GM11168 (cell line): ENCODE data around the gene HSPA14.
"Not testable (repeated sequence)": the region's sequence is repeated elsewhere in the genome, so short reads cannot be mapped to it uniquely, and the experiment has no call there.

Source experiments
- in situ Hi-C: fragments of 300-500 bp; cut with MboI; formaldehyde crosslinking; loops from one replicate; pipeline ENCODE4 v1.12.0; 2022; ENCODE audit warnings: low sequenced_read_pairs; ENCODE audit not compliant: unreplicated experiment

The HSPA14 gene

DNA sequence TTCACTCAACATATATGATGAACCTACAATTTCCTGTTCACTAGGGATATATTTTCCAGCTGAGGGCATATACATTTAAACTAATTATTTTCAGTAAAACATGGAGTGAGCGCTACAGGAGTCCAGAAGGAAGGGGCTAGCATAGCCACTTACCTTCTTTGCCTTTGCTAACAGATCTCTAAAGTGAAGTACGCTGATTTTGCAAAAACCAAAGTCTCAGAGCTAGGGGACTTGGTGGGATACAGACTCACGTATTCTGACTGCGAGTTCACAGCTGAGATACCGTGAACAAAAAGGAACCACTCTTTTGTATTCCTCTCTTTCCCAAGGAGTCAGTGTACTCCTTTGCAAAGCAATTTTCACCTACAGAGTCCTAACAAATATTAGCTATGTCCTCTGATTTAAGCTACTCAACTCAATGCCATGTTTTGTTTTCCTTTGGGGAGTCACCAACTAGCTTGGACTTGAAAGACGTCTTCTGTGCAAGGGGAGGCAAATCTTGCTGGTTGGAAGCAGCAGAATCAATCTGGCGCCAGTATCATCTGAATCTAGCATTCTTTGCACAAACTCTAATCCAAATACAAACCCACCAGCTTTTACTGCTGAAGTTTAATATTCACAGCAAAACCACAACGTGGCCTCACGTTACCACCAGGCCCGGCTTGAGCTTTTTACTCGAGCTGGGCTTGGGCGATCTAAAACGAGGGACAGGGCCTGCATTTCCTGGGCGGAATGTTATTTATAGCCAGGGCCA, 926 bp upstream of the HSPA14 start:
- in situ Hi-C loops, result no loop called here

DNA sequence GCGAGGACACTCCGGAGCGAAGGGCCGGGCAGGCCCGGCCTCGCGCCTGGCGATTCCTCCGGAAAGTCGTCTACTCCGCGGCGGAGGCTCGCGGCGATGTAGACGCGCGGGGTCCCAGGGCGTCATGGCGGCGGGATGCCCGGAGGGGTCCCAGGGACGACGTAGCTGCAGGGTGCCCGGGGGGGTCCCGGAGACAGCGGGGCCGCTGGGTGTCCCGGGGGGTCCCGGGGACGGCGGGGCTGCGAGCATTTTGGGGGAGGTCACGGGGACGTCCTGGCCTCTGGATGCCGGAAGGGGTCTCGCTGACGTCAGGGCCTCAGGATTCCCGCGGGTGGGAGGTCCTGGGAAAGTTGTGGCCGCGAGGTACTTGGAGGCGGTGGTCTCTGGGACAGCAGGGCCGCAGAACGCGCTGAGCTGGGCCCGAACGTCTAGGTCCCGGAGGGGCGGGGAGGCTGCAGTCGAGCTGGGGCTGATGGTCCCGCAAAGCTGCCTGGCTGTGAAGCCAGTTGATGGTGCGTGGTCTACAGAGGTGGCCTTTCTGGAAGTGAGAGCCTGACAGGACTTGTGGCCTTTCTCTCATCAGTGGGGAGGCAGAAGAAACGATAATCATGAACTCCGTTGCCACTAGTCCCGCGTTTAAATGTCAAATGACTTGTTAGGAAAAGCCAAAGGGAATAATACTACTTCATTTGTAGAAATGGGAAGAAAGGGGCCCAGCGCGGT, 637 bp downstream of the HSPA14 start:
- in situ Hi-C loops, result no loop called here

DNA sequence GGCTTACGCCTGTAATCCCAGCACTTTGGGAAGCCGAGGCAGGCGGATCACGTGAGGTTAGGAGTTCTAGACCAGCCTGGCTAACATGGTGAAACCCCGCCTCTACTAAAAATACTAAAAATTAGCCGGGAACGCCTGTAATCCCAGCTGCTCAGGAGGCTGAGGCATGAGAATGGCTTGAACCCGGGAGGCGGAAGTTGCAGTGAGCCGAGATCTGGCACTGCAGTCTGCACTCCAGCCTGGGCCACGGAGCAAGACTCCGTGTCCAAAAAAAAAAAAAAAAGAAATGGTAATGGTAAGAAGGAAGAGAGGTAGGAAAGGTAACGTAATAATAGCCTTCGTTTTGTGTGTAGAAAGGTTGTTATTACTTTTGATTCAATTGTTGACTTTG, 1.2 kb downstream of the HSPA14 start:
- in situ Hi-C loops, result no loop called here

DNA sequence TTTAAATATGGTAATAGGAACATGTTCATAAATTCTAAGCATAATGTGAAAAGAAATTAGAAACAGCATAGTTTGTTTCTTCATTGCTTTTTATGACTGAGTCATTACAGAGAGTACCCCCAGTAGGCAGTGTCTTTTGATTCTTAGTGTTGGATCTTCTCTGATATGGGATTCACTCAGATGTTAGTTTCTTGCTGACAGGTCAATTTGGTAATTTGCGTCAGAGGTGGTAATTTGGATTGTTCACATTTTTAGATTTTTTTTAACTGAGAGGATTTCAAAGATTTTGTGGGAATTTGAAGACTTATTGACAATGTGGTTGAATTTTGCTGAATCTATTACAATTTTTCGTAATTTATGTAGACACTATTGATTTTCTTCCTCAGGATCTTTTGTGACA, 2.1 kb downstream of the HSPA14 start:
- in situ Hi-C loops, result loop anchor here (10.0 kb wide), 1 partner anchor 255 kb away; the partner anchor contains the start of gene RPP38

DNA sequence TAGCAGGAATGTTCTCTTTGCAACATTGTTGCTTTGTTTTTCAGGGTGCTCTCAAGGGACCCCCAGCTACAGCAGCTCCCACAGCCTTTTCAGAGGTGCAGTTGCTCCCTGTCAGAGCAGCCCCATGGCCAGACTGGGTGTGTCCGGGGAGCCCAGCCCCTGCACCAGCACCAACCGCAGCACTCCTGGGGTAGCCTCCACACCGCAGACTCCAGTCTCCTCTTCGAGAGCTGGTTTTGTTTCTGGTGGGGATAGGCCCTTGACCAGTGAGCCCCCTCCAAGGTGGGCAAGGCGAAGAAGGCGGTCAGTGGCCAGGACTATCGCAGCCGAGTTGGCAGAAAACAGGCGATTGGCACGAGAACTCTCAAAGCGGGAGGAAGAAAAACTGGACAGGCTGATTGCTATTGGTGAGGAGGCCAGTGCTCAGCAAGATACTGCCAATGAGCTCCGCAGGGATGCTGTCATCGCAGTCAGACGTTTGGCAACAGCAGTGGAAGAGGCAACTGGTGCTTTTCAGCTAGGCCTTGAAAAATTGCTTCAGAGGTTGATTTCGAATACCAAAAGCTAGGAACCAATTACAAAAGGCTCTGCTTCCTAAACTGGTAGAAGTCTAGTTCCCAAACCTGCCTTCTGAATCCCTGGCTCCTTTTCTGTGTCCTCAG, 5.4 kb downstream of the HSPA14 start:
- in situ Hi-C loops, result loop anchor here (10.0 kb wide), 1 partner anchor 251 kb away; the partner anchor contains the start of gene RPP38

DNA sequence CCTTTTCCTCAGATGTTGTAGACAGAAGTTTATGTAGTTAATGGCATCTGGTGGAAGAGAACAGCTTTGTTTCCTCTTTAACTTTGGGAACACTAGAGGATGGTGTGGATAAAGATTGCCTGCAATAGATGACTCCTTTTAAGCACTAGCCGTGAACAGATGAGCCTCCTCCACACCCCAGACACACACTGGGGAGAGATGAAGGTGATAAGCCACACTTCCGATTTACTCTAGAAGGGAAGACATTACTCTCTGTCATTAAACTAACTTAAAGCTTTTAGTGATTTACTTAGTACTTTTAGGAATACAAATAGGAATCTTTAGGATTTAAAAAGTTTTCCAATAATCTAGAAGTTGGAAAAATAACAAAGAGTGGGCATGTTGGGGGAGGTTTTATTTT, 6.8 kb downstream of the HSPA14 start:
- in situ Hi-C loops, result loop anchor here (10.0 kb wide), 1 partner anchor 250 kb away; the partner anchor contains the start of gene RPP38

DNA sequence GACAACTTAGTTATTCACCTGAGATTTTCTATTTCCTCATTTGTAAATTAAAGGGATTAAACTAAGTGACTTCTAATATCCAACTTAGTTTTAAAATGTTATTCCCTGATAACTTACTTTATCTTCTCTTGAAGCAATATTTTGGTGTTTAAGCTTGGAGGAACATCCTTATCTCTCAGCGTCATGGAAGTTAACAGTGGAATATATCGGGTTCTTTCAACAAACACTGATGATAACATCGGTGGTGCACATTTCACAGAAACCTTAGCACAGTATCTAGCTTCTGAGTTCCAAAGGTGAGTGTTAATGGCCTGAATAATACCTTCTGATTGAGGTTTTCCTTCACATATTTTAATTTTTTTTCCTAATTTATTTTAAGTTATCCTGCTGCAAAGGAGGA, 14.1 kb downstream of the HSPA14 start:
- in situ Hi-C loops, result no loop called here

DNA sequence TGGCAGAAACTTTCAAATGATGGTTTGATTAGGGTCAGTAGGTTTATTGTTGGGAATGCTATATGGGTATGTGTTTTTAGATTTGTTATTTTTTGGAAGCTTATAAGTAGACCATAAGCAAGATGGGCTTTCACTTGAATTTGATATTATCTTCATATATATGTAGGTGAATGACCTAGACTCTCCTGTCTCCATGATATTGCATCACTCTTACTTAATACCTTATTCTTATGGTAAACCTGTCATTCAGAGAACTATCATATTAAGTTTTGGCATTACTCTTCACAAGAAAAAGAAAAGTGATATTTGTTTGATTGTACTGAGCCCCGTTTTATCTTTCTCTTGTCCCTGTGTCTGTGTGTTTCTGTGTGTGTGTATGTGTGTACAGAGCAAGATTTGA, 17.3 kb downstream of the HSPA14 start:
- in situ Hi-C loops, result no loop called here

DNA sequence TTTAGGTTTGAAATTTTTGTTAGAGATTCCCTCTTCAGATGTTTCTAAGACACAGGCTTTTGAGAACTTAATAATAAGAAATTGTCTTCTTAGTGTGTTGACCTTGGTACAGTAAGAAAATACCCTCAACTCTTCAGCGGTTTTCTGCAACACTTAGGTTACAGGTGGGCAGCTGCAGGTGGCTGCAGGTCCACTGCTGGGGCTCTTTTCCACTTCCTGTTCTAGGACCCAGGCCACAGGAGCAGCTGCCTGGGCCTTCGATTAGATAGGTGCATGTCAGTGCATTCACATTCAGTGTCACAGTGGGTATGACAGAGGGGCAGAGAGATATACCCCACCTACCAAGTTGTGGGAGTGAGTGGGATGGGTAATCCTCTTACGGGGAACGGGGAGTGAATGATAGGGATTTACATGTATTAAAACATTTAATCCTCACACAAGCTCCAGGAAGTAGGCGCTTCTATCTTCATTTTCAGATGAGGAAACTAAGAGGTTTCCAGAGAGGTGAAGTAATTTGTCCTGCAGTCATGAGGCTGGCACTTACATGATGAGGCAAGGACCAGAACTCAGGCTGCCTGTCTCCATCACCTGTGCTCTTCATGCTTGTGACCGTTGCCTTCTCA, 20.3 kb downstream of the HSPA14 start:
- in situ Hi-C loops, result no loop called here

DNA sequence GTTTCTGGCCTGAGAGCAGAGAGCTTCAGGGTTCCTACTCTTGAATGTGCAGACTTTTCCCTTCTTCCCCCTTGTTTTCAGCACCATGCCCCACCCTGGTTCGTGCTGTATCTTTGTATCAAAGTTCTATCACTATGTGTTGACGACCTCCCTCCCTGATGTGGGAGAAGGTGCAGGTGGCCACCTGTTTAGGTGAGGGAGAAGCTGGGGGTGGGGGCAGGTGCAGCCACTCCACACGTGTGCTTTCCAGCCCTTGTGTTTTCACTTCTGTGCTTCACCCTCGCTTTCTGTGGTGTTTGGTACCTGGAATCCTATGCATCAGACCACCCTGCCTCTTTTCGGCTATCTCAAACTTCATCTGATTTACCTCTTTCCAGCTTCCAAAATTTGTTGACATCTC, 20.9 kb downstream of the HSPA14 start:
- in situ Hi-C loops, result no loop called here

DNA sequence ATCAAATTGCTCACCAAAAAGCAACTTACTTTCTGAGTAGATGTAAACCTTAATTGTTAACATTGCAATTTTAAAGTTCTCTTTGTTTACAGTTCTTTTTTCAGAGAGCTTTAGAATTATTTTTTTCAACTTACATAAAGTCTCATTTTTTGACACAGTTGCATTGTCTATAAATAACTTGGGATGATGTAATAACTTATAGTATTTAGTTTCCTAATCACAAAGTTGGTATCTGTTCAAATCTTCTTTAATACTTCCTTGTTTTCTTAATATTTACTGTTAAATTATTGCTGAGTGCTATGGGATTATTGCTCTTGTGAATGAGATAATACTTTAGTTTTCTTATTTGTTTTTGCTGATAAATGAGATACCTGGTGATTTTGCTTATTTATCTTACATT, 21.7 kb downstream of the HSPA14 start:
- in situ Hi-C loops, result no loop called here

DNA sequence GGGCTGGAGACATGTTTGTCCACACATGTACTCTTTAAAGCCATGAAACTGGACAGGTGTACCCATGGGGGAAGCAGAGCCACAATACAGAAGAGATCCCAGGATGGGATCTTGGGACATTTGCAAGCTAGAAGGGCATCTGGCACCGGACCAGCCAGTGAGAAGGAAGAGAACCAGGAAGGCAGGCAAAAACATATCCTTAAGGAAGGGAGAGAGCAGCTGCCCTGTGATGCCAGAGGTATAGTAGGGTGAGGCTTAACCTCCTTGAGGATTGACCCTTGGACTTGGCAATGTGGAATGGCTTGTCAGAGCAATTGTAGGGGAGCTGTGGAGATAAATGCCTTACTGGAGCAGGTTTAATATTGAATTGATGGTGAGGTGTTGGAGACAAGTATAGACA, 22.7 kb downstream of the HSPA14 start:
- in situ Hi-C loops, result no loop called here

DNA sequence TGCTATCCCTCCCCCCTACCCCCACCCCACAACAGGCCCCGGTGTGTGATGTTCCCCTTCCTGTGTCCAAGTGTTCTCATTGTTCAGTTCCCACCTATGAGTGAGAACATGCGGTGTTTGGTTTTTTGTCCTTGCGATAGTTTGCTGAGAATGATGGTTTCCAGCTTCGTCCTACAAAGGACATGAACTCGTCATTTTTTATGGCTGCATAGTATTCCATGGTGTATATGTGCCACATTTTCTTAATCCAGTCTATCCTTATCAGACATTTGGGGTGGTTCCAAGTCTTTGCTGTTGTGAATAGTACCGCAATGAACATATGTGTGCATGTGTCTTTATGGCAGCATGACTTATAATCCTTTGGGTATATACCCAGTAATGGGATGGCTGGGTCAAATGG, 26.4 kb downstream of the HSPA14 start:
- in situ Hi-C loops, result not testable (repeated sequence)

DNA sequence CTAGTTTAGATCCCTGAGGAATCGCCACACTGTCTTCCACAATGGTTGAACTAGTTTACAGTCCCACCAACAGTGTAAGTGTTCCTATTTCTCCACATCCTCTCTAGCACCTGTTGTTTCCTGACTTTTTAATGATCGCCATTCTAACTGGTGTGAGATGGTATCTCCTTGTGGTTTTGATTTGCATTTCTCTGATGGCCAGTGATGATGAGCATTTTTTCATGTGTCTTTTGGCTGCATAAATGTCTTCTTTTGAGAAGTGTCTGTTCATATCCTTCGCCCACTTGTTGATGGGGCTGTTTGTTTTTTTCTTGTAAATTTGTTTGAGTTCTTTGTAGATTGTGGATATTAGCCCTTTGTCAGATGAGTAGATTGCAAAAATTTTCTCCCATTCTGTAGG, 26.8 kb downstream of the HSPA14 start:
- in situ Hi-C loops, result not testable (repeated sequence)

DNA sequence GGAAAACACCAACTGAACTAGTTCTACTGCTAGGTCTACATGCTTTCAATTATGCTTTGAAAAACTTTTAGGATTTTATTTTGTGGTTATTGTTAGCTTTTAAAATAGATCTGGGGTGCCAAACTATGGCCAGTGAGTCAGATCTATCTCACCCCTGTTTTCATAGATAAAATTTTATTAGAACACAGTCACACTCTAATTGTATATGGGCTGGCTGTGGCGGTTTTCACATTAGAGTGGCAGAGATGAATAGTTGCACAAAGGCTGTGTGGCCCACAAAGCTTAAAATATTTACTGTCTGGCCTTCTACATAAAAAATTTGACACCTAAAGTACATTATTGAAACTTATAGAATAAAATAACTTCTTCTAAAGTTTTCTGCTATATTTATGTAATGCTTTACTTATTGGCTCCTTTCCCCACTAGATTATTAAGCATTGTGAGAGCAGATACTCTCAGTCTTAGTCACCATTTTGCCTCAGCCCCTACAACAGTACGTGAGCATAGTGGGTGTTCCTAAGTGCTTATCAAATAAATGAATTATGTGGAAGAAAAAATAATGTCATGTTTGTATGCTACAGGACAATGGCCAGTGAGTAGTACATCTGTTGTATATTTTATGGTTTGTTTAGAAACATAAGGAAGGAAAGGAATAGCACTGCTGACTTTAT, 35.1 kb downstream of the HSPA14 start:
- in situ Hi-C loops, result no loop called here

DNA sequence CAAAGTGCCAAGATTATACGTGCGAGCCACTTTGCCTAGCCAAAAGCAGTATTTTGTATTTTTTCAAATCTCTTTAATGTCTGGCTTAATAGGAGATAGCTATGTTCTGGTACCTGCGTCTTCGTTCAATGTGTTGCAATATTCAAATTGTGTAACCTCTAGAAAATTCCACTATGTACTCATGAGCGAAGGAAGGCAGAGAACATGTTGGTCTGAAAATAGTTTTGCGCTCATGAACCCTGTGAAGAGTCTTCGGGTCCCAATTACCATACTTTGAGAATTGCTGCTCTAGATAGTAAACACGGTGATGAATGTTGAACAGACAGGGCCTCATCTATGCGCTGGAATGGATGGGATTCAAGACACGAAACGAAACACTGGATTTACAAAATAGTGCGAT, 37.8 kb downstream of the HSPA14 start:
- in situ Hi-C loops, result no loop called here

DNA sequence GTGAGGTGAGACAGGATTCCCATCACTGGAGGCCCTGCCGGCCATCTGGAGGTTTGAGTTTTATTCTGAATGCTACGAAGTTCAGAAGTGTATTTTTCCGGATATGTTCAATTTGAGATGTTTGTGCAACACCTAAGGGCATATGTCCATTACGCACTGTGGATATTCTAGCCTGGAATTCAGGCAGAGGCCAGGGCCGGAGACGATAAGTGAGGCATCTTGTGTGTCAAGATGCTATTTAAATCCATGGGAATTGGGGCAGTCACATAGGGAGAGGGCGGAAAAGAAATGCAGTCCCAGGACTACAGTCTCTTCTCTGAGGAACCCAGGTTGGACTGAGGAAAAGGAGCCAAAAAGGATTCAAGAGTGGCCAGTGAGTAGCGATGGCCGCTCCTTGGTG, 38.7 kb downstream of the HSPA14 start:
- in situ Hi-C loops, result no loop called here

DNA sequence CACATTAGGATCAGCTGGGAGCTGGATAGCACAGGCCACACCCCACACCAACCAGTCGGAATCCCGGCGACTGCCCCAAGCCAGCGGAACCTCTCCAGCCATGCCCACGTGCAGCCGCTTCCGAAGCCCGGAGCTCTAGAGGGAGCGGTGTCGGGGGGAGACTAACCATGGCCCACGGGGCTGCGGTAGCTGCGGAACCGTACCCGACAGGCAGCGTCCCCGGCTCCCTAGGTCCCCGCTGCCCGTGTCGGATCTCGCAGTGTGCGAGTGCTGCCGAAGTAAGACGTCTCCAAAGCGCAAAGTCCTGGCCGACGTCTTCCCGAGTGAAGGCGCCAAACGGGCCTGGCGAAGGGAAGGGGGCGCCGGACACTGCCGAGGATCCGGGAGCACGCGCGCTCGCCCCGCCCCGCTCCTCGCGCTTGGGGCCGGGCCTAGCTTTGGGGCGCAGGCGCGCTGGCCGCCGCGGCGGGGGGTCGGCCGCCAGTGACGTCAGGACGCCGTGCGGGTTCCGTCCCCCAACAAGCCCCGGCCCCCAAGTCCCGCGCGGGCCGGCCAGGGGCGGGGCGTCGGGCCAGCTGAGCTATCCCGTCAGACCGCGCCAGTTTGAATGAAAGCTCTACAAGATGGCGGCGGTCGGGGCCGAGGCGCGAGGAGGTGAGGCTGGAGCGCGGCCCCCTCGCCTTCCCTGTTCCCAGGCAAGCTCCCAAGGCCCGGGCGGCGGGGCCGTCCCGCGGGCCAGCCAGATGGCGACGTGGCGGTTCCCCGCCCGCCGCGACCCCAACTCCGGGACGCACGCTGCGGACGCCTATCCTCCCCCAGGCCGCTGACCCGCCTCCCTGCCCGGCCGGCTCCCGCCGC, 40.4 kb downstream of the HSPA14 start, which contains the start of gene SUV39H2:
TSS of gene SUV39H2 (plus strand) at position 601 of the 858 bp plus-strand sequence. CDS start at position 624, 23 bp downstream.
- in situ Hi-C loops, result no loop called here
